ENCODE results near the gene PDZD2. TPM values are rescaled to one million over a fixed set of nuclear protein-coding genes. Genes with fewer than 3 reads are reported as not detected.

PDZD2 gene
- total RNA-seq, 4 donors from 2014 or later: 34.1 to 91.4 (median 51.0) TPM

- TF ChIP-seq CTCF (IDR thresholded peaks at IDR 0.05; ENCODE audit: low read depth): no peak
Observed at GRCh38 chr5:31963358-31964006, 324.6 kb downstream of the PDZD2 start.

DNA sequence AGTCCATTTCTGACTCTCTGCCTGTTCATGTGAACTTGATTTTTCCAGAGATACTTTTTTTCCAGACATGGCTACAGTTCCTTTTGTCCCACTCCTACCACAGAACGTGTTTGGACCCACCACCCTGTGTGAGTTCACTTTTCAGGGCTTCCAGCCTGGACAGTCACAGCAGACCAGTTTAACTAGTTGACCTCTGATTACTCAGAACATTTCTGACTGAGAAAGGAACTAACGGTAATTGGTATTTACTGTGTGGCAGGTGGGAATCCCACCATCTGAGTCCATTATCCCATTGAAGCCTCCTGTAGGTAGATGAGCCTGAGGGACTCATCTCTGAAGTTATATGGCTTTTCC, 325.1 kb downstream of the PDZD2 start:
- TF ChIP-seq CTCF (IDR thresholded peaks at IDR 0.05; ENCODE audit: low read depth): no peak

- TF ChIP-seq CTCF (IDR thresholded peaks at IDR 0.05; ENCODE audit: low read depth): no peak
Observed at GRCh38 chr5:31965227-31965626, 326.3 kb downstream of the PDZD2 start.

GRCh38 chr5:31966936-31967335, 328.0 kb downstream of the PDZD2 start:
- no peak for TF ChIP-seq CTCF (IDR thresholded peaks at IDR 0.05; ENCODE audit: low read depth)

DNA sequence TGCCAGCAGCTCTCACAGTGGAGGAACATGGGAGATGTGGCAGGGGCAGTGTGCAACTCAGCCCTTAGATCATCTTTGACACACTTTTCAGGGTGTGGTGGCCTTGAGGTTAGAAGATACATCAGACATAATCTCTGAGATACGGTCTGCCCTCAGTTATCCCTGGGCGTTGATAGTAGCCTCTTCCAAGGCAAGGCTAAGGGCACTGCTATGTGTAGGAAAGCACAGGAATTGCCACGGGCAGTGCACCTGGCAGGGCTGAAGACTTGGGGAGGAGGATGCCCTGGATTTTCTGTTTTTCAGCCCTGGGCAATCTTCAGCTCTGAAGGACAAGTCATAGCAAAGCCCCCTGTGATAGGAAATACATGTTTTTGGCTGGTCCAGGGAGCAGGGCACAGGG, 328.5 kb downstream of the PDZD2 start:
- no peak for TF ChIP-seq CTCF (IDR thresholded peaks at IDR 0.05; ENCODE audit: low read depth)

- TF ChIP-seq CTCF (IDR thresholded peaks at IDR 0.05; ENCODE audit: low read depth): no peak
Observed at GRCh38 chr5:31972558-31972957, 333.6 kb downstream of the PDZD2 start.

- no peak for TF ChIP-seq CTCF (IDR thresholded peaks at IDR 0.05; ENCODE audit: low read depth)
Observed at GRCh38 chr5:31976169-31976568, 337.2 kb downstream of the PDZD2 start.

Measured in subcutaneous adipose tissue (tissue), 4 donors.